Measurements from ENCODE around the gene OR7C2. TPM values are rescaled to one million over a fixed set of nuclear protein-coding genes. Genes with fewer than 3 reads are reported as not detected.

Gene OR7C2
- total RNA-seq, 1 experiment from 2014 or later = not detected

DNA sequence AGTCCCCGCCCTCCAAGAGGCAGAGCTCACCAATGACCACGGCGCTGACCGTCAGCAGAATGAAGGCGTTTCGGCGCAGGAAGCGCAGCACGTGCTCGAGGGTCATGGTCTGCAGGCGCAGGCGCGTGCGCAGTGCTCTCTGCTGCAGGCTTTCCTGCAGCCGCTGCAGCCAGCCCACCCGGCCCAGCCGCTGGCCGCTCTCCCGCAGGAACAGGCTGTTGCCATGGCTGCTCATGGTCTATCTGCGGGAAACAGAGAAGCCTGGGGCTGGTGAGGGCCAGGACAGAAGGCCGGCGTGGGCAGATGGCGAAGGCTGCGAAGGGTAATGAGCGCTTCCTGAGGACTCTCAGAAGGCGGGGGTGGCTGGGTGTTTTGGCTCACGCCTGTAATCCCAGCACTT, 31.4 kb downstream of the OR7C2 start:
- BruUV-seq (replicated peaks) = no TSS peak
- intact Hi-C loops (cut with micrococcal nuclease) = no loop called here
- no peaks in the 10 kb centered on the region for H4K20me1 ChIP-seq (ENCODE audit: insufficient read depth)
- RAD21 ChIA-PET (ENCODE audit: low non-redundant PET in 1 of 2, low total read pairs in 2 of 2, uncharacterized antibody in 2 of 2, unreplicated experiment in 2 of 2) = no interaction called here
- H3K27me3 ChIP-seq (ENCODE audit: insufficient read depth, low read length) = peaks cover 21% of the 10 kb centered on the region
- H2AFZ ChIP-seq (ENCODE audit: low read depth, low read length, poor library complexity, severe bottlenecking) = no peak overlapping the region
- H3K4me3 ChIP-seq (replicated peaks in 1 of 2; ENCODE audit: low read depth in 1 of 2, low read length in 2 of 2) = no peak overlapping the region
- DNase-seq (ENCODE audit: low read depth, low spot score) (no peak), ATAC-seq (no peak)
- no peaks in the 10 kb centered on the region for H3K9me3 ChIP-seq (ENCODE audit: control insufficient read depth in 1 of 2, insufficient read depth in 1 of 2, low read depth in 1 of 2, low read length in 2 of 2)
- POLR2A ChIA-PET = no interaction called here
- no peak overlapping the region for H3K9ac ChIP-seq (ENCODE audit: low read length)
- H3K27ac ChIP-seq (ENCODE audit: low read depth, low read length) = no peak overlapping the region
- no peak for TF ChIP-seq CEBPB (IDR thresholded peaks at IDR 0.05; ENCODE audit: low read depth)
- no peak for TF ChIP-seq ELF1 (IDR thresholded peaks at IDR 0.05; ENCODE audit: borderline replicate concordance, low read depth)
- no peak for TF ChIP-seq SIN3A (IDR thresholded peaks at IDR 0.05; ENCODE audit: low read depth)
- no peaks in the 10 kb centered on the region for H3K9me2 ChIP-seq (ENCODE audit: insufficient read depth)
- H3K79me2 ChIP-seq (ENCODE audit: insufficient read depth, low read length) = no peaks in the 10 kb centered on the region
- no peaks in the 10 kb centered on the region for H3K4me1 ChIP-seq (ENCODE audit: control insufficient read depth in 1 of 2, insufficient read depth in 2 of 2, low read length in 2 of 2)
- no peaks in the 10 kb centered on the region for H3K36me3 ChIP-seq (ENCODE audit: control insufficient read depth in 1 of 2, insufficient read depth in 2 of 2, low read length in 2 of 2)
- no peak overlapping the region for H3K4me2 ChIP-seq (ENCODE audit: low read length)
- CTCF ChIA-PET = no interaction called here

DNA sequence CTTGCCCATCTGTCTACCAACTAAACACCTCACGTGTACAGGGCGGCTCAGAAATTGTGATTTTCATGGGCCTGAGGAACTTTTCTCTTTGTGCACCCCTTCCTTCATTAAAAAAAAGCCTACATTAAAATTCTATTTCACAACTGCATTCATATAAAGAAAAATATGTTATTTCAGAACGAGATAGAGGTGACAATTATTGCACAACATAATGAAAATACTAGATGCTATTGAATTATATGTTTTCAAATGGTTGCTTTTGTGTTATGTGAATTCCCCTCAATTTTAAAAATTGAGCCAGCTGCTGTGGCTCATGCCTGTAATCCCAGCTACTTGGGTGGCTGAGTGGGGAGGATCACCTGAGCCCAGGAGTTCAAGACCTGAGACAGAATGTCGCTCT, 33.2 kb downstream of the OR7C2 start:
- Histone ChIP-seq H2AFZ (ENCODE audit: low read depth, low read length, poor library complexity, severe bottlenecking) (no peak overlapping the region), H3K9me3 (ENCODE audit: control insufficient read depth in 1 of 2, insufficient read depth in 1 of 2, low read depth in 1 of 2, low read length in 2 of 2) (no peaks in the 10 kb centered on the region), H3K79me2 (ENCODE audit: insufficient read depth, low read length) (no peaks in the 10 kb centered on the region), H3K4me2 (ENCODE audit: low read length) (no peak overlapping the region), H3K27me3 (ENCODE audit: insufficient read depth, low read length) (peaks cover 19% of the 10 kb centered on the region), H3K4me1 (ENCODE audit: control insufficient read depth in 1 of 2, insufficient read depth in 2 of 2, low read length in 2 of 2) (no peaks in the 10 kb centered on the region), H3K9me2 (ENCODE audit: insufficient read depth) (no peaks in the 10 kb centered on the region), H3K36me3 (ENCODE audit: control insufficient read depth in 1 of 2, insufficient read depth in 2 of 2, low read length in 2 of 2) (no peaks in the 10 kb centered on the region), H3K4me3 (replicated peaks in 1 of 2; ENCODE audit: low read depth in 1 of 2, low read length in 2 of 2) (no peak overlapping the region), H4K20me1 (ENCODE audit: insufficient read depth) (no peaks in the 10 kb centered on the region), H3K27ac (ENCODE audit: low read depth, low read length) (no peak overlapping the region), H3K9ac (ENCODE audit: low read length) (no peak overlapping the region)
- intact Hi-C loops (cut with micrococcal nuclease) = no loop called here
- BruUV-seq (replicated peaks) = no TSS peak
- no peak for TF ChIP-seq POLR2A (IDR thresholded peaks at IDR 0.05; ENCODE audit: borderline replicate concordance, extremely low read depth, insufficient read depth, insufficient read length)
- no peak for TF ChIP-seq EGR1 (IDR thresholded peaks at IDR 0.05; ENCODE audit: low read depth)
- no peak for TF ChIP-seq ZFX (IDR thresholded peaks at IDR 0.05)
- TF ChIP-seq, protein P1, sequence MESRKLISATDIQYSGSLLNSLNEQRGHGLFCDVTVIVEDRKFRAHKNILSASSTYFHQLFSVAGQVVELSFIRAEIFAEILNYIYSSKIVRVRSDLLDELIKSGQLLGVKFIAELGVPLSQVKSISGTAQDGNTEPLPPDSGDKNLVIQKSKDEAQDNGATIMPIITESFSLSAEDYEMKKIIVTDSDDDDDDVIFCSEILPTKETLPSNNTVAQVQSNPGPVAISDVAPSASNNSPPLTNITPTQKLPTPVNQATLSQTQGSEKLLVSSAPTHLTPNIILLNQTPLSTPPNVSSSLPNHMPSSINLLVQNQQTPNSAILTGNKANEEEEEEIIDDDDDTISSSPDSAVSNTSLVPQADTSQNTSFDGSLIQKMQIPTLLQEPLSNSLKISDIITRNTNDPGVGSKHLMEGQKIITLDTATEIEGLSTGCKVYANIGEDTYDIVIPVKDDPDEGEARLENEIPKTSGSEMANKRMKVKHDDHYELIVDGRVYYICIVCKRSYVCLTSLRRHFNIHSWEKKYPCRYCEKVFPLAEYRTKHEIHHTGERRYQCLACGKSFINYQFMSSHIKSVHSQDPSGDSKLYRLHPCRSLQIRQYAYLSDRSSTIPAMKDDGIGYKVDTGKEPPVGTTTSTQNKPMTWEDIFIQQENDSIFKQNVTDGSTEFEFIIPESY (IDR thresholded peaks at IDR 0.05; ENCODE audit: extremely low read depth, insufficient replicate concordance, low read length) = no peak
- RAD21 ChIA-PET (ENCODE audit: low non-redundant PET in 1 of 2, low total read pairs in 2 of 2, uncharacterized antibody in 2 of 2, unreplicated experiment in 2 of 2) = no interaction called here
- DNase-seq (ENCODE audit: low read depth, low spot score) (no peak), ATAC-seq (no peak)
- POLR2A ChIA-PET = no interaction called here
- CTCF ChIA-PET = no interaction called here
